GM18907 (cell line): ENCODE results near the gene CFAP299.
A peak's percentile ranks its signal among the peaks of the same experiment; 100 is the strongest.
"Not testable (repeated sequence)": the region's sequence is repeated elsewhere in the genome, so short reads cannot be mapped to it uniquely, and the experiment has no call there.

Experiments
- ATAC-seq: cut with Tn5 transposase; IDR thresholded peaks from one replicate; pipeline ENCODE4 v1.9.1; 2021; ENCODE audit warnings: mild to moderate bottlenecking, moderate library complexity; ENCODE audit not compliant: unreplicated experiment

Gene CFAP299

GRCh38 chr4:80324171-80324570 is 11.4 kb upstream of the CFAP299 start:
- no peak for ATAC-seq

- ATAC-seq = no peak
Measured at GRCh38 chr4:80331693-80332092, 3.8 kb upstream of the CFAP299 start.

- no peak for ATAC-seq
Measured at GRCh38 chr4:80333121-80333520, 2.4 kb upstream of the CFAP299 start.

- ATAC-seq = no peak
Measured at GRCh38 chr4:80334568-80334967, 962 bp upstream of the CFAP299 start.

- ATAC-seq = no peak
Measured at GRCh38 chr4:80335226-80335553, 340 bp upstream of the CFAP299 start.

GRCh38 chr4:80336582-80336981 is 1.1 kb downstream of the CFAP299 start:
- ATAC-seq = no peak

GRCh38 chr4:80340036-80340435 is 4.5 kb downstream of the CFAP299 start:
- no peak for ATAC-seq

- not testable (repeated sequence) for ATAC-seq
Measured at GRCh38 chr4:80342684-80343083, 7.2 kb downstream of the CFAP299 start.

- no peak for ATAC-seq
Measured at GRCh38 chr4:80343887-80344286, 8.4 kb downstream of the CFAP299 start.

- no peak for ATAC-seq
Measured at GRCh38 chr4:80360084-80360483, 24.6 kb downstream of the CFAP299 start.

GRCh38 chr4:80360900-80361299 is 25.4 kb downstream of the CFAP299 start:
- no peak for ATAC-seq

- ATAC-seq = no peak
Measured at GRCh38 chr4:80361329-80361900, 25.9 kb downstream of the CFAP299 start.

- ATAC-seq = peak; percentile 77
Measured at GRCh38 chr4:80362578-80363181, 27.1 kb downstream of the CFAP299 start.

- ATAC-seq = peak; percentile 91
Measured at GRCh38 chr4:80365928-80366327, 30.4 kb downstream of the CFAP299 start.

GRCh38 chr4:80367737-80368136 is 32.2 kb downstream of the CFAP299 start:
- no peak for ATAC-seq

GRCh38 chr4:80370635-80371034 is 35.1 kb downstream of the CFAP299 start:
- no peak for ATAC-seq

GRCh38 chr4:80371046-80371445 is 35.5 kb downstream of the CFAP299 start:
- ATAC-seq = no peak

- no peak for ATAC-seq
Measured at GRCh38 chr4:80374180-80374579, 38.6 kb downstream of the CFAP299 start.

- peak; percentile 50 for ATAC-seq
Measured at GRCh38 chr4:80382090-80382832, 46.7 kb downstream of the CFAP299 start.

GRCh38 chr4:80385397-80386280 is 50.1 kb downstream of the CFAP299 start:
- no peak for ATAC-seq

- ATAC-seq = no peak
Measured at GRCh38 chr4:80386281-80386886, 50.9 kb downstream of the CFAP299 start.
